GM21367 (cell line): ENCODE measurements around the gene MIPOL1.
"Not testable (repeated sequence)": the region's sequence is repeated elsewhere in the genome, so short reads cannot be mapped to it uniquely, and the experiment has no call there.

ENCODE experiments used
- ATAC-seq: cut with Tn5 transposase; IDR thresholded peaks from one replicate; pipeline ENCODE4 v1.9.1; 2021; ENCODE audit not compliant: unreplicated experiment

The MIPOL1 gene

GRCh38 chr14:37512173-37512572, 314.4 kb downstream of the MIPOL1 start:
- ATAC-seq: no peak

DNA sequence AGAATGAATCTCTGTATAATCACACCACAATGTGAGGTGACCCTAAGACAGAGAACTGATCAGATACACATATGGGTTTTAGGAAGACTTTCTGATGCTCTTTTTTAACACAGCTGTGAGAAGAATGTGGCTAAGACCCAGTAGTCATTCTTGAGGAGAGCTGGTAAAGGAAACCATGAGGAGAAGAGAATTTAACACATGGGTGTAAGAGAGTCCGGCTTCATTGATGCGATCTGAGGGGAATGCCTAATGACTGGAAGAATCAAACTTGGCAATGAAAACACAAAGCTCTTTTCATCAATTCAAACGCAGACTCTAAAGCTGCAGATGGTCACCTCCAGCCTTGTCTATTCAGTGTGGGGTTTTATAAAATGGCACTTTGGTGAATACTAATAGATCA, 318.0 kb downstream of the MIPOL1 start:
- ATAC-seq: no peak

DNA sequence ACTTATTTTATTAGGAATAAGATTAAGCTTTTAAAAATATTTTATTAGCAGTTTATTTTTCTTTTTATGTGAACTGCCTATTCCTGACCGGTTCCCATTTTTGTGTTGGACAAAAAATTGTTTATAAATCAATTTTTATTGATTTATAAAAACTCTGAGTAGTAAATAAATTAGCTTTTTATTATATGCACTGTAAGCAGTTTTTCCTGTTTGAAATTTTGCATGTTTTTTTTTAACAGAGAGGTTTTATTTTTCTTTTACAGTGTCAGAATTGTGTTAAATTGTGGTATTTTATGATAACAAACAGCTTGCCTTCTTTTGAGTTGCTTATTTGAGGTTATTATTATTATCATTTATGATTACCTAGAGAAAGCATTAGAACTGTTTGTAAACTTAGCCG, 329.3 kb downstream of the MIPOL1 start:
- ATAC-seq: no peak

DNA sequence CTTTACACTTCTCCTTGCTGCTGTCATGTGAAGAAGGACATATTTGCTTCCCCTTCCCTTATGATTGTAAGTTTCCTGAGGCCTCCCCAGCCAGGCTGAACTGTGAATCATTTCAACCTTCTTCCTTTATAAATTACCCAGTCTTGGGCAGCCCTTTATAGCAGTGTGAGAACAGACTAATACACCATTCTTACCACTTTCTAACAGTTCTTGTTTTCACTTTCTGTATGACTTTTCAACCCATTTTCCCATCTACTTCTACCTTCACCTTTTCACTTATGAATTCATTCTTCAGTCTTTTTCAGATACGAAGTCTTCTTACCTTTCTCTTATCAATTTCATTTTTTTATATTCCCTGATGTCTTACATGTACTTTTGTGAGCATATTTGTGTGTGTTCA, 342.3 kb downstream of the MIPOL1 start:
- ATAC-seq: no peak

GRCh38 chr14:37544407-37544806, 346.7 kb downstream of the MIPOL1 start:
- no peak for ATAC-seq

GRCh38 chr14:37545174-37545573, 347.4 kb downstream of the MIPOL1 start:
- ATAC-seq: no peak

- no peak for ATAC-seq
Observed at GRCh38 chr14:37546621-37547447, 349.1 kb downstream of the MIPOL1 start.

- ATAC-seq: no peak
Observed at GRCh38 chr14:37550511-37550910, 352.8 kb downstream of the MIPOL1 start.

DNA sequence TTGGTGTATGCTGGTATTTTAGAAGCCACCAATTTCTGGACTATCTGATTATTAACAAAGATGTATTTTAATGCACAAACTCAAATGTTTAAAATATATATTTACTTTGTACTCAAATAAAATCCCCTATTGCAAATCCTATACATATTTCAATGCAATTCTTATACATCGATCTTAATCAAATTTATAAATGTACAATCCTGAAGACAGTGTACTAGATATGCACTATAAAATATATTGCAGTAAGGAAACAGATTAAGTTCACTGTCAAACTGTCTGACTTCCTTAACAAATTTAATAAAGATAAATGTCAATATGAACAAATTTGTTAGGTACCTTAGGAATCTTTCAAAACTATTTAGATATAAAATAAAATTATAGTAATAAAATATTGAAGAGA, 353.4 kb downstream of the MIPOL1 start:
- ATAC-seq: no peak

DNA sequence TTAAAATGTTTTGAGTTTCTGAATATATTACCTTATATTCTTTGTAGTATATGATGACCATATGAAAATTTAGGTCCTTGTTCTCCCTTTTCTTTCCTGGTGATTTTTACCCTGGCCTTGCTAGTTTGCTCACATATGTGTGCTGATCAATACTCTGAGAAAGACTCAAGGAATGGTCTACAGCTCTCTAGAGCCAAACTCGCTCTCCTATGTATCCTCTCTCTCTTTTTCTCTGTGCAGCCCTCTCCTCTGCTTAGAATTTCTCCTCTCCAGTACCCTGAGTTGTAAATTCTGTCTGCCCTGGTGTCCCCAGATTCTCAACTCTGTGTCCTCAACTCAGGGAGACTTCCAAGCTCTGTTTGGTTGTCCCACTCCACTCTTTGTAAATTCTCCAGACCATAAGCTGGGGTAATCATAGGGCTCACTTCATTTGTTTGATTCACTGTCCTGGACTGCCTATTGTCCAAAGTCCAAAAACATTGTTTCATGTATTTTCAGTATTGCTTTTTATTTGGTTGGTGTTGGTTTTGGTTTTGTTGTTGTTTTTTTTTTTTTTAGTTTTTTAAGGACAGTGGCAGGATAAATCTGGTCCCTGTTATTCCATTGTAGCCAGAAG, 356.3 kb downstream of the MIPOL1 start:
- no peak for ATAC-seq

GRCh38 chr14:37555596-37555995, 357.9 kb downstream of the MIPOL1 start:
- not testable (repeated sequence) for ATAC-seq

GRCh38 chr14:37558740-37559139, 361.0 kb downstream of the MIPOL1 start:
- ATAC-seq: no peak

DNA sequence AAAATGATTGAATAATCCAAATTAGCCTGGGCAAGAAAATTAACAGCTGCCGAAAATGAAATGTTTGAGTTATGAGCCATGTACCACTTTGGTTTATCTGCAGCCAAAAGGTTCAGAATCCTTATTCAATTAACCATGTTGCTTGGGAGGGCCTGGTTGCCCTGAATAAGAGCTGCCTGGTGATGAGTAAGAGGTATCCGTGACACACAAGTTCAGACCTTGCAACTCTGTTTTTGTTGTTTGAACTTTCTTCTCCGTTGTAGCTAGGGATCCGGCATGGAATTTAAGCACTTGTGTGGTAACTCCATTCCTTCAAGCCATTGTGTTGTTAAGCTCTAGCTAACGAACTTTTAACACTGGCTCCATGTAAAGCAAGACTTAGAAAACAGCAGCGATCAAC, 361.6 kb downstream of the MIPOL1 start:
- ATAC-seq: no peak

GRCh38 chr14:37563189-37563588, 365.5 kb downstream of the MIPOL1 start:
- ATAC-seq: no peak

DNA sequence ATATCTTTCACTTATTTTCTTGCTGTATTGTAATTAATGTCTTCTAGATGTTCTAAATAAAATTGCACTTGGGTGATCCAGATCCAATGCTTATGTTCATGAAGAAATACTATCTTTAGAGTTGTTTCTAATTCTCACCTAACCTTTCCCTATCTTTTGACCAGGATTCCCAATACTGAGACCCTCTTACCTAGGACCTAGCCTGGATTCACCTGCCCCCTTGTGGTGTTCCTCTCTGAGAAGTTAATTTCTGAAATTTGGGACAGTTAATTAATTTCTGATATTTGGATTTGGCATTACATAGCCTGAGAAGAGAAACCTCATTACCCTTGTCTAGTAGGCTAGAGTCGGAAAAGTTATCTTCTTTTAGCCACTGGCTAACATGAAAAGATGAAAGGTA, 367.8 kb downstream of the MIPOL1 start:
- no peak for ATAC-seq

GRCh38 chr14:37566811-37567371, 369.2 kb downstream of the MIPOL1 start:
- ATAC-seq: no peak

DNA sequence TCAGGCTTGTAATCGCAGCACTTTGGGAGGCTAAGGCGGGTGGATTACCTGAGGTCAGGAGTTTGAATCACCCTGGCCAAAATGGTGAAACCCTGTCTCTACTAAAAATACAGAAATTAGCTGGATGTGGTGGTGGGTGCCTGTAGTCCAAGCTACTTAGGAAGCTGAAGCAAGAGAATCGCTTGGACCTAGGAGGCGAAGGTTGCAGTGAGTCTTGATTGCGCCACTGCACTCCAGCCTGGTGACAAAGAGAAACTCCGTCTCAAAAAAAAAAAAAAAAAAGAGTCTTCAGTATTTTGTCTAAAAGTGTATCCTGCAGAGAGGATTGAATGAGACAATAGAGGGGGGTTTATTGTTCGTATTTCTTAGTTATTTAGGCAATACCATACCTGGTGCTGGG, 372.0 kb downstream of the MIPOL1 start:
- ATAC-seq: no peak

GRCh38 chr14:37571391-37571790, 373.7 kb downstream of the MIPOL1 start:
- ATAC-seq: no peak

DNA sequence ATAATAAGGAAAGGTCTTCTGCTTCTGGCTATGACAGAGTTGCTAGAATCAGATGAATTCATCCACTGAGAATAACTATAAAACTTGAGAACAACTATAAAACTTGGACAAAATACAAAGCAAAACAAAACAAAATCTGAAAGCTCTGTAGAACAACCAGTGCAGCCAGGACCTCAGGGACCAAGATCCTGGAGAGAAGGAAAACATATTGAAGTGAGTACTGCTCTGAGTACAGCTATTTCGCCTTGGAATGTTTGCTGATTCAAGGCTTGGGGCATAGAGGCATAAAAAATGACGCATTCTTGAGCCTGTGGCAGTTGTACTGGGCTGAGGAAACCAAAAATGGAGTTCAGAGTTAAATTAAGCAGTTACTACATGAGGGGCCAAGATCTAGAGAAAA, 375.6 kb downstream of the MIPOL1 start:
- no peak for ATAC-seq

GRCh38 chr14:37579274-37579673, 381.5 kb downstream of the MIPOL1 start:
- no peak for ATAC-seq

DNA sequence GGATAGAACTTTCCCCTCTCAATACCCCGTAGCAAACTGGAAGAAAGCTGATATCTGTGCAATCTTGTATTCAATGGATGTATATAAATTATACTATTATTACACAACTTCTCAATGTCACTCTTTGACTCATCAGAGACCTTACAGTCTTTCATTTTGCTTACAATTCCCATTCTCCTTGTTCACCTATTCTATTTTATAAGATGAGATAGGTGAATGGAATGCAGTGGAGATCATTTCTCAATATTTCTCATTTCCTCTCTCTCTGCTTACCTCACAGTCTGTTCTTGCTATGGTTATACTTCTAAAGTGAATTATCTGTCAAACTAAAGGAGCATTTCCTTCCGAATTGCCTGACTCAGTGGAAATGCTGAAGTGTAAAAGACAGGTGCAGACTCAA, 382.4 kb downstream of the MIPOL1 start:
- no peak for ATAC-seq
